Measurements from ENCODE around the gene GCSAM.

The GCSAM gene

GRCh38 chr3:112109322-112109721 lies 23.7 kb downstream of the GCSAM start:
- DNase-seq, result no peak

- DNase-seq, result no peak
Measured at GRCh38 chr3:112104774-112105173, 28.3 kb downstream of the GCSAM start.

- no peak for DNase-seq
Measured at GRCh38 chr3:112101916-112102315, 31.1 kb downstream of the GCSAM start.

GRCh38 chr3:112097378-112097777 lies 35.7 kb downstream of the GCSAM start:
- no peak for DNase-seq

- DNase-seq, result no peak
Measured at GRCh38 chr3:112096176-112096575, 36.9 kb downstream of the GCSAM start.

GRCh38 chr3:112095731-112096130 lies 37.3 kb downstream of the GCSAM start:
- DNase-seq, result no peak

GRCh38 chr3:112093180-112093522 lies 39.9 kb downstream of the GCSAM start:
- DNase-seq, result no peak

- DNase-seq, result no peak
Measured at GRCh38 chr3:112092496-112093179, 40.4 kb downstream of the GCSAM start.

- DNase-seq, result no peak
Measured at GRCh38 chr3:112090887-112091586, 42.0 kb downstream of the GCSAM start.

- DNase-seq, result no peak
Measured at GRCh38 chr3:112089956-112090886, 42.8 kb downstream of the GCSAM start.

- no peak for DNase-seq
Measured at GRCh38 chr3:112088944-112089343, 44.1 kb downstream of the GCSAM start.

GRCh38 chr3:112087746-112088145 lies 45.3 kb downstream of the GCSAM start:
- DNase-seq, result no peak

- no peak for DNase-seq
Measured at GRCh38 chr3:112086875-112087524, 46.0 kb downstream of the GCSAM start.

GRCh38 chr3:112086076-112086854 lies 46.8 kb downstream of the GCSAM start, which contains the start of gene C3orf52:
TSS of gene C3orf52 (plus strand) at chr3:112086389. CDS start at chr3:112086408, 19 bp downstream.
- peak in 34 of 56 donors; percentile 2 to 62 (median 16) for DNase-seq

- no peak for DNase-seq
Measured at GRCh38 chr3:112085735-112086075, 47.3 kb downstream of the GCSAM start.

GRCh38 chr3:112084980-112085705 lies 47.9 kb downstream of the GCSAM start:
- DNase-seq, result no peak

- no peak for DNase-seq
Measured at GRCh38 chr3:112083239-112083638, 49.8 kb downstream of the GCSAM start.

GRCh38 chr3:112078125-112079083 lies 54.6 kb downstream of the GCSAM start:
- DNase-seq, result no peak
